ENCODE measurements around the gene TUBGCP6. TPM values are rescaled to one million over a fixed set of nuclear protein-coding genes. Genes with fewer than 3 reads are reported as not detected.
"Not testable (repeated sequence)": the region's sequence is repeated elsewhere in the genome, so short reads cannot be mapped to it uniquely, and the experiment has no call there.

The TUBGCP6 gene
- total RNA-seq, 1 donor from 2014 or later, result 17.5 TPM

- intact Hi-C loops (cut with DNase I), result no loop called here
- DNase-seq (ENCODE audit: missing footprints), result peak; percentile 58
- no peak for ATAC-seq
Measured at GRCh38 chr22:50169181-50169759, 75.6 kb downstream of the TUBGCP6 start.

GRCh38 chr22:50168490-50169180 is 76.2 kb downstream of the TUBGCP6 start:
- DNase-seq (ENCODE audit: missing footprints); intact Hi-C loops (cut with DNase I); ATAC-seq: not testable (repeated sequence)

- ATAC-seq (no peak), DNase-seq (ENCODE audit: missing footprints) (no peak)
- intact Hi-C loops (cut with DNase I), result no loop called here
Measured at GRCh38 chr22:50167689-50168489, 76.9 kb downstream of the TUBGCP6 start.

Other genes starting within 250 kb of the TUBGCP6 start
- not detected for gene IL17REL, start 232.3 kb downstream of the TUBGCP6 start, total RNA-seq
- not detected for gene TTLL8, start 186.7 kb downstream of the TUBGCP6 start, total RNA-seq
- gene MLC1, start 159.6 kb downstream of the TUBGCP6 start, total RNA-seq, result 0.05 TPM
- gene MOV10L1, start 155.0 kb downstream of the TUBGCP6 start, total RNA-seq, result not detected
- 0.43 TPM for gene PANX2, start 74.3 kb downstream of the TUBGCP6 start, total RNA-seq
- 22.3 TPM for gene TRABD, start 59.1 kb downstream of the TUBGCP6 start, total RNA-seq
- 15.5 TPM for gene SELENOO, start 44.0 kb downstream of the TUBGCP6 start, total RNA-seq
- gene HDAC10, start 6.2 kb upstream of the TUBGCP6 start, total RNA-seq, result 14.5 TPM
- gene MAPK12, start 16.7 kb upstream of the TUBGCP6 start, total RNA-seq, result 18.2 TPM
- gene MAPK11, start 25.4 kb upstream of the TUBGCP6 start, total RNA-seq, result 10.0 TPM
- gene PLXNB2, start 62.6 kb upstream of the TUBGCP6 start, total RNA-seq, result 70.6 TPM
- 1.7 TPM for gene DENND6B, start 82.0 kb upstream of the TUBGCP6 start, total RNA-seq
- gene PPP6R2, start 98.3 kb upstream of the TUBGCP6 start, total RNA-seq, result 42.4 TPM
- 47.7 TPM for gene SBF1, start 230.0 kb upstream of the TUBGCP6 start, total RNA-seq
- not detected for gene ADM2, start 236.5 kb upstream of the TUBGCP6 start, total RNA-seq
- not detected for gene MIOX, start 241.8 kb upstream of the TUBGCP6 start, total RNA-seq